K562 (cell line): ENCODE results near the gene IRF1. TPM values are rescaled to one million over a fixed set of nuclear protein-coding genes. Genes with fewer than 3 reads are reported as not detected.
A peak's percentile ranks its signal among the peaks of the same experiment; 100 is the strongest.

Source experiments
- AFF4 ChIP-seq: sonication (generic); formaldehyde crosslinking; IDR thresholded peaks from 2 replicates; pipeline ENCODE4 v1.8.0; 2023; ENCODE audit warnings: mild to moderate bottlenecking, missing genetic modification reagents
- CHCHD3 ChIP-seq: fragments of 250-450 bp; sonication (Bioruptor Pico); IDR thresholded peaks from 2 replicates; pipeline ENCODE4 v2.1.2; 2022; ENCODE audit warnings: mild to moderate bottlenecking
- DNMT1 ChIP-seq: fragments of 450-650 bp; IDR thresholded peaks from 2 replicates; pipeline ENCODE4 v1.6.1; 2016; ENCODE audit warnings: antibody characterized with exemption, mild to moderate bottlenecking
- IRF1 ChIP-seq: sonication (generic); formaldehyde crosslinking; IDR thresholded peaks from 2 replicates; pipeline ENCODE4 v1.8.0; 2022; ENCODE audit warnings: missing genetic modification reagents, mild to moderate bottlenecking, borderline replicate concordance
- IRF2 ChIP-seq: sonication (generic); formaldehyde crosslinking; IDR thresholded peaks from 2 replicates; pipeline ENCODE4 v1.8.1; 2022; ENCODE audit warnings: mild to moderate bottlenecking, missing genetic modification reagents
- MBD1 ChIP-seq: fragments of 250-450 bp; sonication (Bioruptor Pico); IDR thresholded peaks from 2 replicates; pipeline ENCODE4 v1.8.0; 2022; ENCODE audit warnings: inconsistent platforms
- NBN ChIP-seq: fragments of 450-650 bp; IDR thresholded peaks from 2 replicates; pipeline ENCODE4 v1.6.1; 2016; ENCODE audit warnings: low read depth, mild to moderate bottlenecking
- NKRF ChIP-seq: fragments of 450-650 bp; IDR thresholded peaks from 2 replicates; pipeline ENCODE4 v1.6.1; 2016; ENCODE audit warnings: borderline replicate concordance
- RUNX1 ChIP-seq: sonication (generic); IDR thresholded peaks from 2 replicates; pipeline ENCODE4 v1.6.1; 2016; ENCODE audit warnings: antibody characterized with exemption, low read depth
- SETDB1 ChIP-seq: IDR thresholded peaks from one replicate; pipeline ENCODE4 v1.6.1; 2012; ENCODE audit warnings: low read length, control low read depth, inconsistent platforms
- STAG1 ChIP-seq: sonication (generic); formaldehyde crosslinking; IDR thresholded peaks from 2 replicates; pipeline ENCODE4 v1.5.0; 2020; ENCODE audit warnings: missing genetic modification reagents, borderline replicate concordance
- STAT5B ChIP-seq: fragments of 250-450 bp; sonication (Bioruptor Pico); IDR thresholded peaks from 2 replicates; pipeline ENCODE4 v1.8.0; 2021; ENCODE audit warnings: mild to moderate bottlenecking, inconsistent platforms
- ZNF280B ChIP-seq: fragments of 250-450 bp; sonication (Bioruptor Pico); IDR thresholded peaks from 2 replicates; pipeline ENCODE4 v1.5.1; 2021; ENCODE audit warnings: mild to moderate bottlenecking
- ZNF75A ChIP-seq: fragments of 450-650 bp; formaldehyde crosslinking; IDR thresholded peaks from 2 replicates; pipeline ENCODE4 v1.4.0; 2020; ENCODE audit warnings: mild to moderate bottlenecking
- ZNF79 ChIP-seq: fragments of 250-450 bp; sonication (Bioruptor Pico); IDR thresholded peaks from 2 replicates; pipeline ENCODE4 v1.4.0; 2020; ENCODE audit warnings: low read depth, mild to moderate bottlenecking, moderate library complexity
- polyA plus RNA-seq, 8 experiments: library from polyadenylated mRNA; depleted of rRNA in 4 of 8; stranded (reverse) in 5 of 8; unstranded in 3 of 8; fragments of >200 nt; fragmentation: Nextera tagmentation in 2 of 8; fragmentation: Illumina TruSeq in 1 of 8; extraction: Ambion mirVana in 2 of 8; extraction: Trizol in 1 of 8; gene quantifications; 2 replicates each; pipeline versions ENCODE4 v1.2.1 to v1.2.3, GENCODE V29; 2011 to 2014; ENCODE audit warnings: inconsistent platforms in 1 of 8, missing spikeins in 1 of 8
- total RNA-seq, 7 experiments: library from RNA; depleted of rRNA in 6 of 7; stranded (reverse); fragments of >200 nt in 6 of 7; fragmentation: Illumina TruSeq in 2 of 7; extraction: Trizol in 2 of 7; gene quantifications; 2 replicates each; pipeline versions ENCODE4 v1.2.1 to v1.2.3, GENCODE V29; 2011 to 2021; ENCODE audit warnings: low replicate concordance in 1 of 7

IRF1 gene
- total and polyA plus RNA-seq, 9 of the 15 experiments (the other 6 are each of a cell fraction or from before 2014, with no cell fraction given), result 1.1 to 12.3 (median 5.9) TPM

- no peak for TF ChIP-seq ZNF280B (CRISPR knock-in tag)
- no peak for TF ChIP-seq MBD1 (CRISPR knock-in tag)
- peak; percentile 40; the same call in 1 of the 2 replicates for TF ChIP-seq ZNF79 (CRISPR knock-in tag)
- no peak for TF ChIP-seq IRF1
- TF ChIP-seq DNMT1, result no peak
- TF ChIP-seq IRF2, result no peak
- no peak for TF ChIP-seq NKRF
- TF ChIP-seq SETDB1, result no peak
- TF ChIP-seq AFF4, result no peak
- TF ChIP-seq CHCHD3 (CRISPR knock-in tag), result no peak
- no peak for TF ChIP-seq ZNF75A (CRISPR knock-in tag)
- no peak for TF ChIP-seq STAG1 (CRISPR knock-in tag)
- no peak for TF ChIP-seq RUNX1
- TF ChIP-seq NBN, result peak; percentile 48; the same call in 1 of the 2 replicates
- no peak for TF ChIP-seq STAT5B
Measured at GRCh38 chr5:132459031-132459982, 31.3 kb downstream of the IRF1 start (continued).
